Hepatocyte (in vitro differentiated cells): ENCODE measurements around the gene LPP.

Experiments
- CTCF ChIP-seq: fragments of 200-600 bp; sonication (generic); IDR thresholded peaks from 2 replicates; pipeline ENCODE4 v1.5.1; 2016; ENCODE audit warnings: antibody characterized with exemption, mild to moderate bottlenecking; ENCODE audit not compliant: poor library complexity
- EZH2 ChIP-seq: fragments of 200-600 bp; sonication (generic); IDR thresholded peaks from 2 replicates; pipeline ENCODE4 v1.6.1; 2016; ENCODE audit warnings: antibody characterized with exemption, mild to moderate bottlenecking, borderline replicate concordance
- EZH2phosphoT487 ChIP-seq: fragments of 200-600 bp; sonication (generic); IDR thresholded peaks from one replicate; pipeline ENCODE4 v1.6.1; 2018; ENCODE audit warnings: antibody characterized with exemption, mild to moderate bottlenecking, low read depth, moderate library complexity; ENCODE audit not compliant: unreplicated experiment, severe bottlenecking

GRCh38 chr3:188914552-188914951 is 760.6 kb downstream of the LPP start:
- TF ChIP-seq CTCF = no peak
- no peak for TF ChIP-seq EZH2phosphoT487
- TF ChIP-seq EZH2 = no peak
